B cell (primary cell): ENCODE data around the gene LARGE1. TPM values are rescaled to one million over a fixed set of nuclear protein-coding genes. Genes with fewer than 3 reads are reported as not detected.

Experiments used
- ATAC-seq: fragments of 200-7000 bp; cut with Tn5 transposase; one replicate; pipeline ENCODE4 v1.10.0; 2021; ENCODE audit warnings: low read depth, mild to moderate bottlenecking, moderate number of reproducible peaks, moderate library complexity
- CTCF ChIA-PET: fragments of 350-600 bp; sonication (Branson Sonifier 250); formaldehyde crosslinking; loops from one replicate; lab custom pipeline; 2021; ENCODE audit warnings: antibody characterized with exemption, inconsistent platforms; lab: Charles Lee
- POLR2A ChIA-PET: fragments of 350-600 bp; sonication (Branson Sonifier 250); formaldehyde crosslinking; loops from one replicate; lab custom pipeline; 2021; ENCODE audit warnings: antibody characterized with exemption; lab: Charles Lee
- DNase-seq: peaks from one replicate; pipeline ENCODE4 v3.0.0; 2013
- H2AFZ ChIP-seq: 2 replicates; pipeline ENCODE4 v1.6.1; 2012; ENCODE audit warnings: mild to moderate bottlenecking, low read depth, low read length; ENCODE audit not compliant: insufficient read depth, poor library complexity, severe bottlenecking
- H3K27ac ChIP-seq, 2 donors: 1 replicate in 1 of 2; 2 replicates in 1 of 2; pipeline ENCODE4 v1.5.1; 2012 to 2013; ENCODE audit warnings: low read length in 2 of 2, mild to moderate bottlenecking in 2 of 2, moderate library complexity in 1 of 2
- H3K27me3 ChIP-seq, 4 experiments: fragments of 200-600 bp in 1 of 4; sonication (generic) in 1 of 4; replicated peaks in 1 of 4; 1 replicate in 2 of 4; 2 replicates in 2 of 4; pipeline versions ENCODE4 v1.6.1 to v1.7.0; 2013 to 2016; ENCODE audit warnings: low read length in 3 of 4, mild to moderate bottlenecking in 2 of 4, mixed read lengths in 1 of 4, moderate library complexity in 1 of 4; ENCODE audit not compliant: insufficient read depth in 4 of 4, control insufficient read depth in 3 of 4; ENCODE audit errors: control extremely low read depth in 1 of 4
- H3K36me3 ChIP-seq, 2 experiments: replicated peaks in 1 of 2; 1 replicate in 1 of 2; 2 replicates in 1 of 2; pipeline versions ENCODE4 v1.6.1 to v1.7.1; 2013; ENCODE audit warnings: low read length in 1 of 2; ENCODE audit not compliant: insufficient read depth in 2 of 2, control insufficient read depth in 1 of 2; ENCODE audit errors: control extremely low read depth in 1 of 2, extremely low read depth in 1 of 2
- H3K4me1 ChIP-seq, 2 donors: fragments of 200-600 bp in 1 of 2; sonication (generic) in 1 of 2; 1 replicate in 1 of 2; 2 replicates in 1 of 2; pipeline versions ENCODE4 v1.5.1 to v1.6.1; 2013 to 2017; ENCODE audit warnings: low read length in 2 of 2; ENCODE audit not compliant: control insufficient read depth in 2 of 2, insufficient read depth in 2 of 2
- H3K4me2 ChIP-seq: replicated peaks from 2 replicates; pipeline ENCODE3; 2012; ENCODE audit warnings: mild to moderate bottlenecking, low read depth, low read length; ENCODE audit not compliant: poor library complexity, severe bottlenecking
- H3K4me3 ChIP-seq, 5 experiments: fragments of 200-600 bp in 1 of 5; sonication (generic) in 1 of 5; 1 replicate in 3 of 5; 2 replicates in 2 of 5; pipeline versions ENCODE4 v1.5.1 to v1.7.0; 2011 to 2016; ENCODE audit warnings: low read length in 4 of 5, mild to moderate bottlenecking in 4 of 5, low read depth in 2 of 5, control low read depth in 1 of 5, moderate library complexity in 1 of 5; ENCODE audit not compliant: insufficient read depth in 1 of 5; ENCODE audit errors: control extremely low read depth in 1 of 5, extremely low read depth in 1 of 5
- H3K79me2 ChIP-seq: fragments of 200-600 bp; sonication (generic); one replicate; pipeline ENCODE4 v1.6.0; 2016; ENCODE audit warnings: low read length; ENCODE audit not compliant: control insufficient read depth, insufficient read depth
- H3K9ac ChIP-seq: fragments of 200-600 bp; sonication (generic); 2 replicates; pipeline ENCODE4 v1.6.1; 2017; ENCODE audit warnings: mild to moderate bottlenecking, low read length, moderate library complexity
- H3K9me3 ChIP-seq, 3 donors: one replicate each; pipeline versions ENCODE4 v1.6.1 to v1.7.1; 2013; ENCODE audit warnings: low read length in 2 of 3; ENCODE audit not compliant: control insufficient read depth in 2 of 3, insufficient read depth in 1 of 3; ENCODE audit errors: control extremely low read depth in 1 of 3
- H4K20me1 ChIP-seq: 2 replicates; pipeline ENCODE4 v1.6.0; 2012; ENCODE audit warnings: mild to moderate bottlenecking, low read length; ENCODE audit not compliant: insufficient read depth, control insufficient read depth, poor library complexity, severe bottlenecking
- H3K27ac Mint-ChIP-seq: one replicate; pipeline ENCODE4 v1.8.0; 2021; ENCODE audit warnings: mixed read lengths
- H3K27me3 Mint-ChIP-seq: one replicate; pipeline ENCODE4 v1.8.0; 2021; ENCODE audit warnings: mixed read lengths
- H3K4me1 Mint-ChIP-seq: one replicate; pipeline ENCODE4 v1.8.0; 2021; ENCODE audit warnings: mixed read lengths
- H3K4me3 Mint-ChIP-seq: one replicate; pipeline ENCODE4 v1.8.0; 2021; ENCODE audit warnings: mixed read lengths
- H3K9me3 Mint-ChIP-seq: one replicate; pipeline ENCODE4 v1.8.0; 2022; ENCODE audit warnings: mixed read lengths; ENCODE audit not compliant: insufficient read depth
- EZH2 ChIP-seq: IDR thresholded peaks from 2 replicates; pipeline ENCODE4 v1.6.1; 2012; ENCODE audit warnings: borderline replicate concordance, low read depth, mild to moderate bottlenecking, moderate library complexity, low read length; ENCODE audit not compliant: insufficient read depth, poor library complexity, severe bottlenecking
- WGBS: methylation state at CpG from one replicate; pipeline ENCODE4 v1.1.5; 2013; ENCODE audit warnings: missing lambda C conversion rate; ENCODE audit not compliant: insufficient coverage; 5-methylcytosine and 5-hydroxymethylcytosine counted together
- intact Hi-C: fragments of 100-400 bp; cut with micrococcal nuclease; formaldehyde crosslinking; loops from one replicate; pipeline ENCODE4 v1.10.0; 2022
- polyA plus RNA-seq: library from polyadenylated mRNA; depleted of rRNA; stranded (reverse); fragments of >200 nt; gene quantifications from 2 replicates; pipeline ENCODE4 v1.2.3, GENCODE V29; 2012
- total RNA-seq, 2 donors: library from RNA; stranded (reverse); fragments of 120-200 nt in 1 of 2; gene quantifications; 1 replicate in 1 of 2; 2 replicates in 1 of 2; pipeline versions ENCODE4 v1.2.3 to v1.2.4, GENCODE V29; 2013 to 2022
- TF ChIP-seq, protein P1 (sequence below): fragments of 200-600 bp; IDR thresholded peaks from one replicate; pipeline ENCODE4 v1.8.0; 2022; ENCODE audit warnings: antibody characterized with exemption, mild to moderate bottlenecking

LARGE1 gene
- total and polyA plus RNA-seq, 2 donors (not counting 1 experiment from before 2014, with no cell fraction given): 20.7 to 82.0 TPM

DNA sequence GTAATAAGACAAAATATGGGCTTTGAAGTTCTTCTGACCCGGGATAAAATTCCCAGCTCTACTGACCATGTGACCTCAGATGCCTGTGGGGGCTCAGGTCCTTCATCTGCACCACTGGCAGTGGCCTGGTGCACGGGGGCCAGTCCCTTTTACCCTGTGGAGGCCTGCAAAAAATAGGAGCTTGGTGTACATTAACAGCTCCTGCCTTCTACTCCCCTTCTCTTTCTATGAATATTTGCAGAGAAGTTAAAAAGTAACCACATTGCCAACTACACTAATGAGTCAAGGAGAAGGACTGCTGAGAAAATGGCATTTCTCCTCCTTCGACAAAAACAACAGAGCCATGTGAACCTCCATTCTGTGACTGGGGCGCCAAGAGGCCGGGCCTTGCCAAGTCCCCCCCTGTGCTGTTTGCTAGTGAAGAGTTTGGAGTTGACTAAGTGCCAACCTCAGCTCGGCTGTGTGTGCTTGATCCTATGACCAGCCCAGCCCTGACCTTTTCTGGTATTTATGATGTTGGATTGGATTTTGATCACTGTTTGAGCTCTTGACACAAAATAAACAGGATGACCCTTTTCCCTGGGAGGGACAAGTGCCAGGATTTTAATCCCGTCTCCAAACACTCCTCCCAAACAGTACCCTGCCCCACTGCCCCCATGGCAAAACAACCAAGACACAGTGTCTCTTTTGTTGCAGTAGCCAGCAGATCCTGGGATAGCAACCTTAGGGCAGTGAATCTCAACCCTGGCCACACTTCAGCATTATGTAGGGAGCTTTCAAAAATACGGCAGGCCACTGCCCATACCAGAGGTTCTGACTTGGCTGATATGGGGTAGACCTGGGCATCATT, 380.1 kb downstream of the LARGE1 start:
- no peaks in the 10 kb centered on the region for H3K27me3 Mint-ChIP-seq

More for the DNA sequence above, 380.1 kb downstream of the LARGE1 start:
- H3K4me1 ChIP-seq: peaks cover 16 to 22% of the 10 kb centered on the region in 2 donors
- H3K4me3 ChIP-seq: no peak overlapping the region
- WGBS: 93% methylated on average over 6 of the region's 8 CpGs
- no peak overlapping the region for H3K4me3 Mint-ChIP-seq
- H3K27me3 ChIP-seq: no peaks in the 10 kb centered on the region
- TF ChIP-seq EZH2: no peak
- TF ChIP-seq, protein P1, sequence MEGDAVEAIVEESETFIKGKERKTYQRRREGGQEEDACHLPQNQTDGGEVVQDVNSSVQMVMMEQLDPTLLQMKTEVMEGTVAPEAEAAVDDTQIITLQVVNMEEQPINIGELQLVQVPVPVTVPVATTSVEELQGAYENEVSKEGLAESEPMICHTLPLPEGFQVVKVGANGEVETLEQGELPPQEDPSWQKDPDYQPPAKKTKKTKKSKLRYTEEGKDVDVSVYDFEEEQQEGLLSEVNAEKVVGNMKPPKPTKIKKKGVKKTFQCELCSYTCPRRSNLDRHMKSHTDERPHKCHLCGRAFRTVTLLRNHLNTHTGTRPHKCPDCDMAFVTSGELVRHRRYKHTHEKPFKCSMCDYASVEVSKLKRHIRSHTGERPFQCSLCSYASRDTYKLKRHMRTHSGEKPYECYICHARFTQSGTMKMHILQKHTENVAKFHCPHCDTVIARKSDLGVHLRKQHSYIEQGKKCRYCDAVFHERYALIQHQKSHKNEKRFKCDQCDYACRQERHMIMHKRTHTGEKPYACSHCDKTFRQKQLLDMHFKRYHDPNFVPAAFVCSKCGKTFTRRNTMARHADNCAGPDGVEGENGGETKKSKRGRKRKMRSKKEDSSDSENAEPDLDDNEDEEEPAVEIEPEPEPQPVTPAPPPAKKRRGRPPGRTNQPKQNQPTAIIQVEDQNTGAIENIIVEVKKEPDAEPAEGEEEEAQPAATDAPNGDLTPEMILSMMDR: no peak
- no peaks in the 10 kb centered on the region for H3K9me3 ChIP-seq
- DNase-seq (no peak), ATAC-seq (no peak)
- H3K9me3 Mint-ChIP-seq: no peaks in the 10 kb centered on the region
- H4K20me1 ChIP-seq: no peaks in the 10 kb centered on the region
- POLR2A ChIA-PET: no interaction called here
- H3K27ac ChIP-seq: no peak overlapping the region
- intact Hi-C loops: no loop called here
- peaks cover 3% of the 10 kb centered on the region for H3K79me2 ChIP-seq
- no peak overlapping the region for H2AFZ ChIP-seq
- H3K4me1 Mint-ChIP-seq: peaks cover 27% of the 10 kb centered on the region
- CTCF ChIA-PET: interaction anchor here (1.0 to 1.8 kb wide), 5 partner anchors 15 to 383 kb away, joined by 3 to 4 read pairs (median 3); no protein-coding TSS in a partner anchor
- H3K36me3 ChIP-seq: no peaks in the 10 kb centered on the region
- H3K27ac Mint-ChIP-seq: no peak overlapping the region
- no peak overlapping the region for H3K4me2 ChIP-seq
- no peak overlapping the region for H3K9ac ChIP-seq
